H1 (cell line): Measurements from ENCODE around the gene LRRK1. TPM values are rescaled to one million over a fixed set of nuclear protein-coding genes. Genes with fewer than 3 reads are reported as not detected.

Experiments used
- CTCF ChIA-PET: fragments of 300-600 bp; sonication (Branson Sonifier 250); formaldehyde crosslinking; loops from one replicate; lab custom pipeline; 2021; ENCODE audit not compliant: partially characterized antibody; lab: Charles Lee
- POLR2A ChIA-PET: fragments of 300-600 bp; sonication (Branson Sonifier 250); formaldehyde crosslinking; loops from one replicate; lab custom pipeline; 2021; ENCODE audit warnings: inconsistent platforms; ENCODE audit not compliant: partially characterized antibody; lab: Charles Lee
- DNase-seq, 2 experiments: peaks; one replicate each; pipeline versions ENCODE4 v3.0.0 to v3.0.0-alpha.2; 2010 to 2022; ENCODE audit warnings: low spot score in 2 of 2, low read depth in 1 of 2, mixed read lengths in 1 of 2
- FAIRE-seq: peaks from 2 replicates; lab custom pipeline; 2011; peaks lifted over from hg19 to GRCh38; lab: Jason Lieb, UNC
- H2AFZ ChIP-seq: 2 replicates; pipeline ENCODE4 v1.8.1; 2012; ENCODE audit warnings: low read length, inconsistent platforms
- H2AK5ac ChIP-seq: 2 replicates; pipeline ENCODE4 v1.6.1; 2013; ENCODE audit warnings: low read depth, low read length
- H2BK120ac ChIP-seq: replicated peaks from 2 replicates; pipeline ENCODE3; 2013; ENCODE audit warnings: low read depth, low read length, inconsistent platforms
- H2BK12ac ChIP-seq: 2 replicates; pipeline ENCODE4 v1.6.1; 2013; ENCODE audit warnings: low read depth, low read length
- H2BK15ac ChIP-seq: 2 replicates; pipeline ENCODE4 v1.6.1; 2013; ENCODE audit warnings: low read length
- H2BK20ac ChIP-seq: 2 replicates; pipeline ENCODE4 v1.6.1; 2013; ENCODE audit warnings: low read length
- H2BK5ac ChIP-seq: 2 replicates; pipeline ENCODE4 v1.6.1; 2013; ENCODE audit warnings: low read depth, low read length
- H3K14ac ChIP-seq: 2 replicates; pipeline ENCODE4 v1.6.1; 2013; ENCODE audit warnings: inconsistent platforms; ENCODE audit not compliant: insufficient read length
- H3K18ac ChIP-seq: 2 replicates; pipeline ENCODE4 v1.6.1; 2013; ENCODE audit warnings: low read length; ENCODE audit errors: extremely low read depth
- H3K23ac ChIP-seq: 2 replicates; pipeline ENCODE4 v1.6.1; 2013; ENCODE audit warnings: inconsistent platforms; ENCODE audit not compliant: insufficient read length
- H3K23me2 ChIP-seq: 2 replicates; pipeline ENCODE4 v1.6.1; 2013; ENCODE audit warnings: low read depth, low read length
- H3K27ac ChIP-seq: 2 replicates; pipeline ENCODE4 v1.6.1; 2011; ENCODE audit warnings: low read depth, low read length, inconsistent platforms
- H3K27me3 ChIP-seq, 4 experiments: replicated peaks in 1 of 4; 1 replicate in 1 of 4; 2 replicates in 3 of 4; pipeline versions ENCODE4 v1.6.1 to v1.8.1; 2011 to 2013; ENCODE audit warnings: low read length in 3 of 4, mild to moderate bottlenecking in 3 of 4, inconsistent platforms in 2 of 4, mixed read lengths in 2 of 4, moderate library complexity in 1 of 4; ENCODE audit not compliant: control insufficient read depth in 3 of 4, insufficient read depth in 3 of 4; ENCODE audit errors: extremely low read depth in 1 of 4
- H3K36me3 ChIP-seq, 4 experiments: 2 replicates each; pipeline versions ENCODE4 v1.6.1 to v1.8.1; 2011 to 2013; ENCODE audit warnings: mild to moderate bottlenecking in 4 of 4, low read length in 3 of 4, moderate library complexity in 2 of 4, control low read depth in 1 of 4, inconsistent platforms in 1 of 4; ENCODE audit not compliant: insufficient read depth in 4 of 4, control insufficient read depth in 2 of 4
- H3K4ac ChIP-seq: replicated peaks from 2 replicates; pipeline ENCODE3; 2013; ENCODE audit warnings: low read length, low read depth, mixed read lengths, inconsistent platforms; ENCODE audit not compliant: insufficient read length
- H3K4me1 ChIP-seq, 4 experiments: replicated peaks in 1 of 4; 1 replicate in 1 of 4; 2 replicates in 3 of 4; pipeline versions ENCODE4 v1.6.1 to v1.8.1; 2011 to 2013; ENCODE audit warnings: low read length in 3 of 4, inconsistent platforms in 2 of 4, mixed read lengths in 1 of 4; ENCODE audit not compliant: insufficient read depth in 4 of 4, control insufficient read depth in 3 of 4
- H3K4me2 ChIP-seq, 2 experiments: 2 replicates each; pipeline versions ENCODE4 v1.6.1 to v1.8.1; 2011 to 2013; ENCODE audit warnings: low read depth in 2 of 2, low read length in 2 of 2, control low read depth in 1 of 2, inconsistent platforms in 1 of 2, mild to moderate bottlenecking in 1 of 2; ENCODE audit not compliant: insufficient read depth in 1 of 2
- H3K4me3 ChIP-seq, 4 experiments: fragments of 200-600, 300-600 bp in 1 of 4; sonication (generic), shearing (Covaris generic), sonication (Bioruptor Twin) in 1 of 4; 2 replicates each; pipeline versions ENCODE4 v1.5.1 to v1.8.1; 2011 to 2016; ENCODE audit warnings: low read length in 4 of 4, low read depth in 3 of 4, control low read depth in 2 of 4, inconsistent platforms in 2 of 4, mild to moderate bottlenecking in 2 of 4, mixed read lengths in 1 of 4, moderate library complexity in 1 of 4; ENCODE audit not compliant: insufficient read depth in 2 of 4; ENCODE audit errors: extremely low read depth in 1 of 4
- H3K56ac ChIP-seq: replicated peaks from 2 replicates; pipeline ENCODE3; 2013; ENCODE audit warnings: low read depth, mild to moderate bottlenecking, mixed read lengths, low read length, inconsistent platforms; ENCODE audit not compliant: insufficient read length
- H3K79me1 ChIP-seq: 2 replicates; pipeline ENCODE4 v1.6.1; 2013; ENCODE audit warnings: low read depth, low read length, control low read depth
- H3K79me2 ChIP-seq, 2 experiments: 2 replicates each; pipeline versions ENCODE4 v1.6.1 to v1.8.1; 2012 to 2013; ENCODE audit warnings: low read length in 2 of 2, mild to moderate bottlenecking in 2 of 2, inconsistent platforms in 1 of 2; ENCODE audit not compliant: insufficient read depth in 2 of 2, control insufficient read depth in 1 of 2
- H3K9ac ChIP-seq, 4 experiments: replicated peaks in 1 of 4; 1 replicate in 1 of 4; 2 replicates in 3 of 4; pipeline versions ENCODE4 v1.6.1 to v1.8.1; 2011 to 2013; ENCODE audit warnings: low read depth in 3 of 4, low read length in 3 of 4, control low read depth in 2 of 4, mild to moderate bottlenecking in 2 of 4, moderate library complexity in 2 of 4, inconsistent platforms in 1 of 4; ENCODE audit errors: extremely low read depth in 1 of 4
- H3K9me3 ChIP-seq, 2 experiments: 2 replicates each; pipeline versions ENCODE4 v1.6.1 to v1.8.1; 2012 to 2013; ENCODE audit warnings: mild to moderate bottlenecking in 2 of 2, moderate library complexity in 2 of 2, control low read depth in 1 of 2, inconsistent platforms in 1 of 2, low read depth in 1 of 2, low read length in 1 of 2, mixed read lengths in 1 of 2; ENCODE audit not compliant: insufficient read depth in 2 of 2
- H4K20me1 ChIP-seq, 2 experiments: replicated peaks in 1 of 2; 2 replicates each; pipeline versions ENCODE3 to v1.8.1; 2011 to 2013; ENCODE audit warnings: inconsistent platforms in 2 of 2, low read length in 2 of 2, mild to moderate bottlenecking in 1 of 2; ENCODE audit not compliant: insufficient read depth in 2 of 2, control insufficient read depth in 1 of 2
- H4K5ac ChIP-seq: 2 replicates; pipeline ENCODE4 v1.6.1; 2013; ENCODE audit warnings: low read length, low read depth, mixed read lengths, inconsistent platforms; ENCODE audit not compliant: insufficient read length
- H4K8ac ChIP-seq: 2 replicates; pipeline ENCODE4 v1.8.0; 2013; ENCODE audit warnings: mild to moderate bottlenecking, moderate library complexity, low read length, inconsistent platforms; ENCODE audit not compliant: insufficient read depth; ENCODE audit errors: extremely low read depth
- H4K91ac ChIP-seq: replicated peaks from 2 replicates; pipeline ENCODE3; 2013; ENCODE audit warnings: low read length, mixed read lengths, inconsistent platforms; ENCODE audit not compliant: insufficient read length
- BRCA1 ChIP-seq: IDR thresholded peaks from 2 replicates; pipeline ENCODE4 v1.6.1; 2012; ENCODE audit warnings: low read depth, low read length, improper control_type of control experiment
- CBX8 ChIP-seq: fragments of 300-800, 300-1000 bp; sonication (generic); IDR thresholded peaks from 2 replicates; pipeline ENCODE4 v1.7.1; 2016; ENCODE audit warnings: low read depth, low read length, borderline replicate concordance
- CTCF ChIP-seq, 3 experiments: IDR thresholded peaks; 1 replicate in 2 of 3; 2 replicates in 1 of 3; pipeline versions ENCODE4 v1.5.1 to v1.6.1; 2011; ENCODE audit warnings: low read length in 3 of 3, mild to moderate bottlenecking in 3 of 3, inconsistent platforms in 2 of 3, low read depth in 1 of 3, moderate library complexity in 1 of 3; ENCODE audit not compliant: insufficient read depth in 1 of 3; ENCODE audit errors: control extremely low read depth in 1 of 3
- TAF7 ChIP-seq: optimal IDR thresholded peaks from 2 replicates; pipeline ENCODE3; 2011; ENCODE audit warnings: low read depth, mild to moderate bottlenecking, inconsistent platforms, low read length, moderate library complexity, borderline replicate concordance
- WGBS, 2 experiments: shearing (Covaris generic) in 1 of 2; methylation state at CpG; one replicate each; pipeline versions ENCODE4 v1.1.6 to v1.1.7; 2013 to 2015; ENCODE audit warnings: low lambda C conversion rate in 2 of 2, mixed read lengths in 2 of 2, inconsistent platforms in 1 of 2, low coverage in 1 of 2, missing lambda C conversion rate in 1 of 2; ENCODE audit not compliant: insufficient replicate concordance in 2 of 2, insufficient coverage in 1 of 2, insufficient read length in 1 of 2; ENCODE audit errors: extremely low coverage in 1 of 2, missing lambda C conversion rate in 1 of 2; 5-methylcytosine and 5-hydroxymethylcytosine counted together
- polyA plus RNA-seq, 7 experiments: library from polyadenylated mRNA; depleted of rRNA in 3 of 7; stranded (reverse) in 5 of 7; unstranded in 2 of 7; fragments of >200 nt in 5 of 7; fragments of 200-250 nt in 2 of 7; gene quantifications; 1 replicate in 5 of 7; 2 replicates in 1 of 7; 4 replicates in 1 of 7; pipeline versions ENCODE4 v1.2.1 to v1.2.3, GENCODE V29; 2011 to 2013; ENCODE audit warnings: missing spikeins in 2 of 7, mixed read lengths in 2 of 7
- total RNA-seq: library from RNA; stranded (reverse); fragmentation: NEBNext Ultra II Directional; extraction: Animal tissue kit (Norgen Biotek cat#: 25700); gene quantifications from 2 replicates; pipeline ENCODE4 v1.2.1, GENCODE V29; 2021

LRRK1 gene
- total and polyA plus RNA-seq, 2 of the 8 experiments (the other 6 are each of a cell fraction or from before 2014, with no cell fraction given), result 1.2 to 3.6 TPM

- Histone ChIP-seq H3K4me1 (peaks cover 0 to 13% (median 4%) of the 10 kb centered on the region in 4 experiments; a peak in 6 of 7 replicates), H2BK12ac (peak overlapping the region; percentile 50; the same call in 1 of the 2 replicates), H3K27me3 (peaks cover 13 to 38% (median 27%) of the 10 kb centered on the region in 4 experiments), H3K79me1 (no peaks in the 10 kb centered on the region), H2BK5ac (no peak overlapping the region), H3K23ac (no peak overlapping the region), H3K4ac (no peak overlapping the region), H2AFZ (peak overlapping the region; percentile 55; the same call in 1 of the 2 replicates), H2BK15ac (no peak overlapping the region), H3K18ac (no peak overlapping the region; the same call in 1 of the 2 replicates), H4K91ac (no peak overlapping the region), H3K14ac (no peak overlapping the region), H3K9me3 (no peaks in the 10 kb centered on the region; a peak in 1 of 4 replicates), H4K5ac (no peak overlapping the region), H4K20me1 (no peaks in the 10 kb centered on the region), H2BK120ac (no peak overlapping the region), H3K36me3 (no peaks in the 10 kb centered on the region), H3K9ac (no peak overlapping the region), H3K23me2 (peaks cover 10% of the 10 kb centered on the region; the same call in 1 of the 2 replicates), H2BK20ac (no peak overlapping the region), H3K27ac (no peak overlapping the region), H3K56ac (no peak overlapping the region), H4K8ac (no peak overlapping the region), H3K79me2 (no peaks in the 10 kb centered on the region), H2AK5ac (no peak overlapping the region), H3K4me2 (peak overlapping the region; percentile 74 to 85), H3K4me3 (peak overlapping the region; percentile 19 to 60 (median 44))
- ChIA-PET CTCF (interaction anchor here (1.3 to 5.0 kb wide), 4 partner anchors 34 to 55 kb away, joined by 3 to 32 read pairs (median 8); partner anchors contain the start of gene LRRK1), POLR2A (no interaction called here)
- DNase-seq, result peak in 1 of 2 experiments; percentile 62
- 2% methylated on average over 84 of the region's 90 CpGs; no CpG with 5 or more reads in 1 of the 2 experiments for WGBS, 2 experiments
- FAIRE-seq, result no peak
- TF ChIP-seq TAF7, result peak; percentile 81
- TF ChIP-seq CBX8, result no peak
- no peak for TF ChIP-seq BRCA1
- TF ChIP-seq CTCF (IDR thresholded peaks at IDR 0.05; ENCODE audit: control extremely low read depth in 1 of 3, insufficient read depth in 1 of 3, low read depth in 1 of 3, low read length in 3 of 3), result peak in 1 of 3 experiments; percentile 30; a peak in 1 of 4 replicates
Measured at GRCh38 chr15:100973351-100974111, 54.4 kb downstream of the LRRK1 start.
